Measurements from ENCODE around the gene RAB3D.

DNA sequence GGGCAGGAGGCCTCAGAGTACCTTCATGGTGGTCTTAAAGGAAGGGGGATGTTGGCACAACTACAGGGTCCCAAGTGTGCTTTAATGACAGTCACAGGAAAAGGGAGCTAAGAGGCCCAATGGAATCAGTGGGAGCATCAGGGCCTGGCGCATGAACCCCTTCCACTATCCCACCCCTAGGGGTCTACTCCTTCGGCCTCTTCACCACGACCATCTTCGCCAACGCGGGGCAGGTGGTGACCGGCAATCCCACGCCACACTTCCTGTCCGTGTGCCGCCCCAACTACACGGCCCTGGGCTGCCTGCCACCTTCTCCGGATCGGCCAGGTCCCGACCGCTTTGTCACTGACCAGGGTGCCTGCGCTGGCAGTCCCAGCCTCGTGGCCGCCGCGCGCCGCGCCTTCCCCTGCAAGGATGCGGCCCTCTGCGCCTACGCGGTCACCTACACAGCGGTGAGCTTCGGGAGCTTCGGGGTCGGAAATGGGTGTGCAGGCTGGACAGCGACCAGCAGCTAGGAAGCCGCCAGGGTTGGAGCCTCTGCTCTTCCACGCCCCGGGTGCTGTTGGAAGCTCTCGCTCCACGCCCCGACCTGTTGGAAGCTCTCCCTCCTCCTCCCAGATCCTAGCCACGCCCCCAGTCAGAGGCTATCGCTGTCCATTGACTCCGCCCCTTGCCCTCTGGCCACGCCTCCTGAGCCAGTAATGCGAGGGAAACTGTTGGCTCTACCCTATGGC lies 21.7 kb upstream of the RAB3D start:
- TF ChIP-seq ZNF274 (IDR thresholded peaks at IDR 0.05; ENCODE audit: low read depth, low read length) (no peak), SUZ12 (IDR thresholded peaks at IDR 0.05; ENCODE audit: extremely low read depth, insufficient read depth, insufficient read length) (no peak)

Measured in NT2/D1 (cell line).